Astrocyte of the spinal cord (primary cell): Measurements from ENCODE around the gene GPR62.

Source experiments
- DNase-seq: peaks from one replicate; pipeline ENCODE4 v3.0.0; 2011; ENCODE audit warnings: low read depth, low spot score
- H3K4me3 ChIP-seq: 2 replicates; pipeline ENCODE4 v1.5.1; 2011; ENCODE audit warnings: low read depth, mild to moderate bottlenecking, low read length, moderate library complexity
- CTCF ChIP-seq: IDR thresholded peaks from 2 replicates; pipeline ENCODE4 v1.5.1; 2012; ENCODE audit warnings: low read depth, mild to moderate bottlenecking, low read length, inconsistent platforms
- in situ Hi-C: cut with HindIII; loops from 2 replicates; pipeline ENCODE4 v1.10.0; 2017; ENCODE audit warnings: low sequenced_read_pairs

The GPR62 gene

DNA sequence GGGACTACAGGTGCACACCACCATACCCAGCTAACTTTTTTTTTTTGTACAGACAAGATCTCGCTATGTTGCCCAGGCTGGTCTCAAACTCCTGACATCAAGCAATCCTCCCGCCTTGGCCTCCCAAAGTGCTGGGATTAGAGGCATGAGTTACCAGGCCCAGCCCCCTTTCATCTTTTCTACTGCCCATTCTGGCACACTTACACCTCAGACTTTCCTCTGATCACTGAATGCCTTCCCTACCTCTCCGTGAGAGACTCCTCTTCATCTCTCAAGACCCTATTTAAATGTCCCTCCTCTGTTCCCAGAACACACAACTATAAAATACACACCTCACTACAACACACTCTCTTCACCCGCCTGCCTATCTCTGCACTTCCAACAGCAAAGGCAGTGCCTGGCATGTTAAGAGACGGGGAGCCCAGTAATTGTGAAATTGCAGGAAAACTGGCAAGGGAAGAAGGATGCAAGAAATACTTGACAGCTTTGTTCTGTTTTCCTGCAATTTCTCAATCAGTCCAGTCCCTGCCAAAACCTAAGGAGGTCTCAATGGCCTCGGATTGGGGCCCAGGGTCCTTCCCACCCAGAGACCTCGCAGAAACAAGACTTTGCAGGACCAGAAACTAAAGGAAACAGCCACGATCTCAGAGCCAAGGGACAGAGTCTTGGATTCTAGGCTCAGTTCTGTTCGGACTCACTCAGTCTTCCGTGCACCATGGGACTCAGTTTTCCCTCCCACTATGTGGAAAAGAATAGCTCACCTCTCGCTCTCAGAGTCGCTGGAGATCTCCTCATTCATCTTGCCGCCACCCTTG lies 14.3 kb upstream of the GPR62 start:
- in situ Hi-C loops: no loop called here
- DNase-seq: no peak
- no peak for TF ChIP-seq CTCF
- peak overlapping the region; percentile 80 for H3K4me3 ChIP-seq

DNA sequence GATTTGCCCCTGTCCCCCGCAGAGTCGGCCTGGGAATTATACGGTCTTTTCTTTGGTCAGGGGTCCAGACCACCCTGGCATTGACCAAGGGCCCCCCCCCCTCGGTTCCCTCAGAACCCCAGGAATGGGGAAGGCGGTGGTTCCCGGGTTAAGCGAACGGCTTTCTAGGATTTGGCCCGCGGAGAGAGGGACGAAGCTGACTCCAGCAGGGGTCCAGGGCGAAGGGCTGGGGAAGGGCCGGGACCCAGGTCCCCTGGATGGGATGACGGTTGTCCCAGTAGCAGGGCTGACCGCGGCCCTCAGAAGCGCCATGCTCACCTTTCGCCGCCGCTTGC lies 13.8 kb upstream of the GPR62 start:
- no peak for DNase-seq
- in situ Hi-C loops: no loop called here
- peak overlapping the region; percentile 80 for H3K4me3 ChIP-seq
- no peak for TF ChIP-seq CTCF

DNA sequence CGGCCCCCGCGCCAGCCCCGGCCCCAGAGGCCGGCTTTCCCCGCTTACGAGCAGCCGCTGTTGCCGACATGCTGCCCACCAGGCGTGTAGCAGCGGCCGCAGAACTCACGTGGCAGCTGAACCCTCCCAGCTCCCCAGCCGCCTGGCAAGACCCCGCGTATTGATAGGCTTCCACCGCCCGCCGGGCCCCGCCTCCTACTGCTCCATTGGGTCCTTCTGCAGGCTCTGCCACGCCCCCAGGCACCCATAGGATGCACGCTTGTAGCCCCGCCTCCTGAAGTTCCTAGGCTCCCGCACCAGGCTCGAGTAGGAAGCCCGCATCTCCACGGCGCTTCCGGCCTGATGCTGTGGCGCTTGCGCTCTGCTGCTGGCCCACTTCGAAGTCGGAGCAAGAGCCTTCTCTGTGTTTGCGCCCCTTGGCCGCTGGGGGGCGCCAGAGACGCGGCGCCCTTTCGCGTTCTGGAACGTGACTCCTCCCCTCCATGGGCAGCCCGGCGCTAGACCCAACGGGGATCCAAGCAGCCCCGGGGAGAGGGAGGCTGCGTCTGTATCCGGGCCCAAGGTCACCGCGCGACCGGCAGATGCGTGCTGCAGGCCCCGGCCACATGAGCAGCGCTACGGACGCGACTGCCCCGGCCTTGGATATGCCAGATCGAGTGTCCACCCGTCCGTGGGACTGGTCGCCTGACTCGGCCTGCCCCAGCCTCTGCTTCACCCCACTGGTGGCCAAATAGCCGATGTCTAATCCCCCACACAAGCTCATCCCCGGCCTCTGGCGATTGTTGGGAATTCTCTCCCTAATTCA lies 13.2 kb upstream of the GPR62 start, which contains the start of the genes PARP3 and RRP9:
PARP3 (plus strand) TSS at position 566 of the 805 bp plus-strand sequence. CDS start 993 bp downstream, outside the sequence.
RRP9 (minus strand) TSS at position 107 of the 805 bp plus-strand sequence; CDS start at position 70, 37 bp downstream.
- in situ Hi-C loops: no loop called here

DNA sequence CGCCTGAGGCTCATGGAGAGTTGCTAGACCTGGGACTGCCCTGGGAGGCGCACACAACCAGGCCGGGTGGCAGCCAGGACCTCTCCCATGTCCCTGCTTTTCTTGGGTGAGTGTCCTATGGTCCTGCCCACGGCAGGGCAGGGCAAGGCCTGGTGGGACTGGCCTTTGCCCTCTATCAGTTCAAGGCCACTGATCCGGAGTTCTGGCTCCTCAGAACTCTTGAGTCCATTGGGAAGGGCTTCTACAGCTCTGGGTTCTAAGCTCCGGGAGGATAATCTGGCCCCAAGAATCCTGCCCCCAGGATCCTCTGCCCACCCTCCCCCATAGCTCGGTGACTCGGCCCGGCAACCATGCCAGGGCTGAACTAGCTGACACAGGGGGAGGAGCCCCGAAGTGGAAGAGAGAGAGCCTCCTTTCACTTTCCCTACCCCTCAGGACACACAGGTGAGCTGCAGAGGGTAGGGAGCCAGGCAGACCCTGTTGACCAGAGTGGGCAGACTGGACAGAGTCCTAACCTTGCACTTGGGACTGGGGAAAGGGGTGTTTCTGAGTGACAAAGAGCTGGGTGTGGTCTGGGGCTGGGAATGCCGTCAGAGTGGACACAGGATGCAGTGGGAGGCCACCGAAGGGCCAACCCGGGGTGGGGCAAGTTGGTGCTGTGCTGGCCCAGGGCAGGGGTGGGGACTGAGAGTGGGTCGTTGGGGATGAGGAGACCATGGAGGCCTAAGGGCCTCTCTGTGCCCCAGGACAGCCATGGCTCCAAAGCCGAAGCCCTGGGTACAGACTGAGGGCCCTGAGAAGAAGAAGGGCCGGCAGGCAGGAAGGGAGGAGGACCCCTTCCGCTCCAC lies 12.4 kb upstream of the GPR62 start:
- in situ Hi-C loops: no loop called here
- TF ChIP-seq CTCF: no peak
- peak; percentile 24 for DNase-seq
- peak overlapping the region; percentile 45 for H3K4me3 ChIP-seq

More for the DNA sequence above, 13.2 kb upstream of the GPR62 start, which contains the start of the genes PARP3 and RRP9:
- DNase-seq: peak; percentile 100
- peak; percentile 98 for TF ChIP-seq CTCF
- peak within 1 kb of the TSS; percentile 80 for H3K4me3 ChIP-seq

DNA sequence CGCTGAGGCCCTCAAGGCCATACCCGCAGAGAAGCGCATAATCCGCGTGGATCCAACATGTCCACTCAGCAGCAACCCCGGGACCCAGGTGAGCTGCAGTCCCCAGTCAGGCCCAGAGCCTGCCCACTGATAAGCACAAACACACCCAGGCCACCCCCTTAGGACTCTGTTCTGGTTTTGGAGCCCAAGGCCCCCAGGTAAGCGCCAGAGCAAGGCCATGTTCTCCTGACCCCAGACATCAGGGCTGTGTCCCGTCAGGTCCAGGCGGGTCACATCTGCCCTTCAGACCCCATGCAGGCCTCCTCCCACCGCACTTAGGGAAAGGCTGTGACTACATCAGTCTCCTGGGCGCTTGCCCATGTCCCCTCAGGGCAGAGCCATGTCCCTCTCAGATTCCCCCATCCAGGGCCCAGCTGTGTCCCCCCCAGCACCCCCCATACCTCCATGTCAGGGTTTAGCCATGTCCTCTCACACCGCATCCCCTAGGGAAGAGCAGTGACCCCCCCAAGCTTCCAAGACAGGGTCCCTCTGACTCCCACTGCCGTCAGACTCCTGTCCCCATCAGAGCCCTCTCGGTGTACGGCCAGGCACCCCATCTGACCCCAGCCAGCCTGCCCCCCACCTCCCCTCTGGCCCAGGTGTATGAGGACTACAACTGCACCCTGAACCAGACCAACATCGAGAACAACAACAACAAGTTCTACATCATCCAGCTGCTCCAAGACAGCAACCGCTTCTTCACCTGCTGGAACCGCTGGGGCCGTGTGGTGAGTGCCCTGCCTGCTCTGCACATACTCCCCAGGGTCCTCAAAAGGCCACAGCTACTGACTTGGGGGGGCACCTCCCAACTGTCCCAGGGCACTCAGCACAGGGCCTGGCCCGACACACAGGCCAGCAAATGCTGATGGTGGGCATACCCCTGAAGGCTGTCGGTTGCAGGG lies 11.5 kb upstream of the GPR62 start:
- H3K4me3 ChIP-seq: no peak overlapping the region
- in situ Hi-C loops: no loop called here
- no peak for DNase-seq
- TF ChIP-seq CTCF: no peak
